CD8-positive, alpha-beta memory T cell (primary cell): ENCODE results near the gene DLG4. TPM values are rescaled to one million over a fixed set of nuclear protein-coding genes. Genes with fewer than 3 reads are reported as not detected.

Source experiments
- CTCF ChIA-PET: fragments of 350-600 bp; sonication (Branson Sonifier 250); formaldehyde crosslinking; loops from one replicate; lab custom pipeline; 2021; ENCODE audit warnings: antibody characterized with exemption; lab: Charles Lee
- POLR2A ChIA-PET: fragments of 350-600 bp; sonication (Branson Sonifier 250); formaldehyde crosslinking; loops from one replicate; lab custom pipeline; 2021; ENCODE audit warnings: antibody characterized with exemption; lab: Charles Lee
- DNase-seq, 5 donors: peaks; one replicate each; pipeline versions ENCODE4 v3.0.0 to v3.0.0-alpha.2; 2020 to 2022; ENCODE audit warnings: mixed read lengths in 1 of 5
- H3K27ac ChIP-seq: one replicate; pipeline ENCODE4 v1.7.0; 2013; ENCODE audit warnings: low read depth, mild to moderate bottlenecking, low read length, moderate library complexity
- H3K27me3 ChIP-seq: 2 replicates; pipeline ENCODE4 v1.7.0; 2013; ENCODE audit warnings: low read length, mild to moderate bottlenecking; ENCODE audit not compliant: insufficient read depth, poor library complexity, severe bottlenecking
- H3K36me3 ChIP-seq: 2 replicates; pipeline ENCODE4 v1.7.0; 2013; ENCODE audit warnings: mild to moderate bottlenecking, low read length, moderate library complexity; ENCODE audit not compliant: insufficient read depth
- H3K4me1 ChIP-seq: 2 replicates; pipeline ENCODE4 v1.7.0; 2013; ENCODE audit warnings: mild to moderate bottlenecking, low read length, moderate library complexity; ENCODE audit not compliant: insufficient read depth
- H3K4me3 ChIP-seq: 2 replicates; pipeline ENCODE4 v1.7.0; 2013; ENCODE audit warnings: mild to moderate bottlenecking, low read length
- H3K9me3 ChIP-seq: 2 replicates; pipeline ENCODE4 v1.7.0; 2013; ENCODE audit warnings: mild to moderate bottlenecking, low read length
- H3K27ac Mint-ChIP-seq, 8 donors: one replicate each; pipeline ENCODE4 v1.8.0; 2020 to 2021; ENCODE audit warnings: mixed read lengths in 8 of 8, mild to moderate bottlenecking in 6 of 8, inconsistent platforms in 3 of 8, moderate library complexity in 3 of 8
- H3K27me3 Mint-ChIP-seq, 2 donors: one replicate each; pipeline ENCODE4 v1.8.0; 2020 to 2021; ENCODE audit warnings: mixed read lengths in 2 of 2, mild to moderate bottlenecking in 1 of 2, moderate library complexity in 1 of 2
- H3K36me3 Mint-ChIP-seq, 3 donors: one replicate each; pipeline ENCODE4 v1.8.0; 2020 to 2021; ENCODE audit warnings: mixed read lengths in 3 of 3, inconsistent platforms in 1 of 3, mild to moderate bottlenecking in 1 of 3
- H3K4me1 Mint-ChIP-seq, 3 donors: one replicate each; pipeline ENCODE4 v1.8.0; 2020 to 2021; ENCODE audit warnings: mixed read lengths in 3 of 3, inconsistent platforms in 1 of 3, mild to moderate bottlenecking in 1 of 3
- H3K4me3 Mint-ChIP-seq, 7 donors: one replicate each; pipeline ENCODE4 v1.8.0; 2020 to 2021; ENCODE audit warnings: mixed read lengths in 7 of 7, mild to moderate bottlenecking in 6 of 7, moderate library complexity in 4 of 7, inconsistent platforms in 2 of 7
- H3K9me3 Mint-ChIP-seq, 5 donors: one replicate each; pipeline ENCODE4 v1.8.0; 2020 to 2022; ENCODE audit warnings: mixed read lengths in 5 of 5, mild to moderate bottlenecking in 3 of 5, moderate library complexity in 2 of 5, inconsistent platforms in 1 of 5
- polyA plus RNA-seq: library from polyadenylated mRNA; unstranded; fragments of 300-500 nt; fragmentation: Illumina TruSeq; gene quantifications from one replicate; pipeline ENCODE4 v1.2.3, GENCODE V29; 2021
- total RNA-seq, 2 experiments: library from RNA; stranded (reverse); gene quantifications; one replicate each; pipeline ENCODE4 v1.2.3, GENCODE V29; 2021

The DLG4 gene
- total RNA-seq, result 1 to 10 TPM; 3.5 to 4.4 TPM
- 0.45 TPM for polyA plus RNA-seq

GRCh38 chr17:7219812-7220592, at the start of gene DLG4, which contains the start of gene ACADVL:
DLG4 (minus strand) TSS chr17:7219836.
ACADVL (plus strand) TSS chr17:7219938; CDS start chr17:7219985, 47 bp downstream.
- ChIA-PET CTCF (interaction anchor here (0.6 to 4.7 kb wide), 12 partner anchors 15 to 341 kb away, joined by 3 to 23 read pairs (median 4); partner anchors contain the start of genes DVL2, GABARAP and SLC2A4), POLR2A (interaction anchor here (0.6 to 3.1 kb wide), 11 partner anchors 14 to 466 kb away, joined by 3 to 31 read pairs (median 6); partner anchors contain the start of genes DVL2, GABARAP, PHF23 and SLC16A13)
- no peaks in the 10 kb centered on the region for H3K27me3 Mint-ChIP-seq
- H3K36me3 Mint-ChIP-seq, result peaks cover 0 to 42% (median 2%) of the 10 kb centered on the region in 3 donors
- Histone ChIP-seq H3K36me3 (peaks cover 25% of the 10 kb centered on the region), H3K4me3 (peak within 1 kb of the TSS; percentile 67), H3K4me1 (peaks cover 54% of the 10 kb centered on the region), H3K27me3 (no peaks in the 10 kb centered on the region), H3K9me3 (no peaks in the 10 kb centered on the region), H3K27ac (peak within 1 kb of the TSS; percentile 70)
- peak within 1 kb of the TSS; percentile 74 to 96 (median 93) for H3K4me3 Mint-ChIP-seq
- H3K9me3 Mint-ChIP-seq, result no peaks in the 10 kb centered on the region
- peak; percentile 65 to 86 (median 70) for DNase-seq
- peak within 1 kb of the TSS; percentile 81 to 100 (median 98) for H3K27ac Mint-ChIP-seq
- H3K4me1 Mint-ChIP-seq, result peaks cover 35 to 61% (median 46%) of the 10 kb centered on the region in 3 donors

DNA sequence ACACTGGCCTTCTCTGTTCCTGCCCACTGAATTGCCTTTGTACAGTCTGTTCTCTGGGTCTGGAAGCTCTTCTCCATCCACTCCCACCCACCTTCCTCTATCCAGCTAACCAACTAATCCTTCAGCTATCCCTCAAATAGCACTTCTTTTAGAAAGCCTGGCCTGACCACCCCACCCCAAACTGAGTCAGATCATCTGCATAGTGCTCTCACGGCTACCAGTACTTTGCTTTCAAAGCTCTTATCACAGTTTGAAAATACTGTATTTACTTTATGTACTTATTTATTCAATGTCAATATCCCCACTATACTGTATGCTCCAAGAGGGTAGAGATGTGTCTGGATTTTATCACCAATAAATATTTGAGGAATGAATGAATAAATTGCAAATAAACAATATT, 47.1 kb upstream of the DLG4 start:
- Mint-ChIP-seq H3K4me1 (peaks cover 17 to 22% (median 21%) of the 10 kb centered on the region in 3 donors), H3K9me3 (no peaks in the 10 kb centered on the region), H3K27me3 (peaks cover 8% of the 10 kb centered on the region in 2 donors), H3K27ac (no peak overlapping the region), H3K4me3 (no peak overlapping the region), H3K36me3 (no peaks in the 10 kb centered on the region)
- H3K4me1 ChIP-seq, result peaks cover 18% of the 10 kb centered on the region
- no peak for DNase-seq
- ChIA-PET POLR2A (no interaction called here), CTCF (interaction anchor here (1.1 to 2.4 kb wide), 2 partner anchors 14 to 30 kb away, joined by 3 to 9 read pairs; partner anchors contain the start of gene SLC2A4)
- H3K27me3 ChIP-seq, result no peaks in the 10 kb centered on the region
- H3K9me3 ChIP-seq, result no peaks in the 10 kb centered on the region
- no peak overlapping the region for H3K27ac ChIP-seq
- H3K4me3 ChIP-seq, result no peak overlapping the region
- H3K36me3 ChIP-seq, result no peaks in the 10 kb centered on the region

DNA sequence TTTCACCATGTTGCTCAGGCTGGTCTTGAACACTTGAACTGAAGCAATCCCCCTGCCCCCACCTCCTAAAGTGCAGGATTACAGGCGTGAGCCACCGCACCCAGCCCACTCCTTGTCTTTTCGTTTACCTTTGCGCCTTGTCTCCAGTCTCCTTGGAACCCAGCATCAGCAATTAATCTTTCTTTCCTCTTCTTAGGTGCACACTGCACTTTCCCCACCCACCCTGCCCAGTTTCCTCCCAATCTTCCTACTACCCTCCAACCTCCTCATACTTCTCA, 44.1 kb upstream of the DLG4 start:
- H3K36me3 Mint-ChIP-seq, result peaks cover 0 to 9% (median 0%) of the 10 kb centered on the region in 3 donors
- peaks cover 8% of the 10 kb centered on the region in 2 donors for H3K27me3 Mint-ChIP-seq
- ChIA-PET POLR2A (interaction anchor here (0.6 kb wide), 1 partner anchor 26 kb away, joined by 4 read pairs; no protein-coding TSS in a partner anchor), CTCF (interaction anchor here (1.0 kb wide), 1 partner anchor 73 kb away, joined by 3 read pairs; no protein-coding TSS in a partner anchor)
- H3K27me3 ChIP-seq, result no peaks in the 10 kb centered on the region
- no peak overlapping the region for H3K4me3 ChIP-seq
- H3K9me3 Mint-ChIP-seq, result no peaks in the 10 kb centered on the region
- H3K36me3 ChIP-seq, result no peaks in the 10 kb centered on the region
- no peak for DNase-seq
- H3K4me3 Mint-ChIP-seq, result peak overlapping the region in 6 of 7 donors; percentile 81 to 86 (median 84)
- peak overlapping the region in 2 of 8 donors; percentile 8 to 91 for H3K27ac Mint-ChIP-seq
- H3K9me3 ChIP-seq, result no peaks in the 10 kb centered on the region
- H3K4me1 Mint-ChIP-seq, result peaks cover 21 to 32% (median 23%) of the 10 kb centered on the region in 3 donors
- H3K4me1 ChIP-seq, result peaks cover 19% of the 10 kb centered on the region
- H3K27ac ChIP-seq, result no peak overlapping the region

DNA sequence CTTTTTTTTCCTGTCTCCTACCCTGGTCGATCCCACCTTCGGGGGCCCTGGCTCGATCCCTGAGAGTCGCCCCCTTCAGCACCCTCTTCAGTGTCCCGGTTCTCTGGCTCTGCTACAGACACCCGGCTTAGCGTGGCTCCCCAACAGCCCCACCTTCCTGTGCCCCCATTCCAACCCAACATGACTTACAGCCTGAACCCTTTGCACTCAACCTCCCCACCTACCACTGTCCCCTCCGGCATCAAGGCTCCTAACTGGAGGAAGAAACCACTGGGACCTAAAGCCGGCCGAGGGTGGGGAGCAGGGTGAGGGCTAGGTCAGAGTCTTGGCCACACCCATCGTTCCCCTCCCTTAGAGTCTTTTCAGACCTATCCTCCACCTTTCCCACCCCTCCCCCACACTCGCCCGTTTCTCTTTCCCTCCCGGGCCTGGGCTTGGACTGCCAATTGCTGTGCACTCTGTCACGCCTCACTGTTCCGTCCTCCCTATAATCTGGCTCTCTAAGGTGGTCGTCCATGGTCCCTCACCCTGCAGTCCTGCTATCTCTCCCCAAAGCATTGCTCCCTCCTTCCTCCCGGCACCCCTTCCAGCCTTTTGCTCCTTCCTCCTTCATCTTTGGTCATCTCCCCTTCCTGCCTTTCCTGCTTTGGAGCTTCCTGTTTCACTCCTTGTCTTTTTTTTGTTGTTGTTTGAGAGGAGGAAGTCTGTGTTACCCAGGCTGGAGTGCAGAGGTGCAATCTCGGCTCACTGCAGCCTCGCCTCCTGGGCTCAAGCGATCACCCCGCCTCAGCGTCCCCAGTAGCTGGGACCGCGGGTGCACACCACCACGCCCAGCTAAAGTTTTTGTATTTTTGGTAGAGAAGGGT, 43.5 kb upstream of the DLG4 start:
- peaks cover 19% of the 10 kb centered on the region for H3K4me1 ChIP-seq
- DNase-seq, result no peak
- no peaks in the 10 kb centered on the region for H3K36me3 ChIP-seq
- H3K4me3 Mint-ChIP-seq, result peak overlapping the region; percentile 81 to 89 (median 85)
- peak overlapping the region in 7 of 8 donors; percentile 8 to 91 (median 73) for H3K27ac Mint-ChIP-seq
- CTCF ChIA-PET, result interaction anchor here (1.0 kb wide), 1 partner anchor 74 kb away, joined by 3 read pairs; no protein-coding TSS in a partner anchor
- peak overlapping the region; percentile 28 for H3K27ac ChIP-seq
- peaks cover 0 to 14% (median 0%) of the 10 kb centered on the region in 3 donors for H3K36me3 Mint-ChIP-seq
- peak overlapping the region; percentile 24 for H3K4me3 ChIP-seq
- peaks cover 21 to 32% (median 23%) of the 10 kb centered on the region in 3 donors for H3K4me1 Mint-ChIP-seq
- H3K9me3 ChIP-seq, result no peaks in the 10 kb centered on the region
- no peaks in the 10 kb centered on the region for H3K9me3 Mint-ChIP-seq
- POLR2A ChIA-PET, result interaction anchor here (0.6 kb wide), 1 partner anchor 25 kb away, joined by 4 read pairs; no protein-coding TSS in a partner anchor
- peaks cover 8% of the 10 kb centered on the region in 2 donors for H3K27me3 Mint-ChIP-seq
- H3K27me3 ChIP-seq, result no peaks in the 10 kb centered on the region

GRCh38 chr17:7262192-7262934, 42.7 kb upstream of the DLG4 start, which contains the start of gene CLDN7:
CLDN7 (minus strand) TSS chr17:7262478; CDS start chr17:7262043, 435 bp downstream.
- no peaks in the 10 kb centered on the region for H3K36me3 ChIP-seq
- peaks cover 19% of the 10 kb centered on the region for H3K4me1 ChIP-seq
- peak within 1 kb of the TSS in 7 of 8 donors; percentile 64 to 91 (median 81) for H3K27ac Mint-ChIP-seq
- peaks cover 21 to 32% (median 23%) of the 10 kb centered on the region in 3 donors for H3K4me1 Mint-ChIP-seq
- no peaks in the 10 kb centered on the region for H3K9me3 Mint-ChIP-seq
- peak within 1 kb of the TSS; percentile 26 for H3K4me3 ChIP-seq
- H3K9me3 ChIP-seq, result no peaks in the 10 kb centered on the region
- peak in 1 of 5 donors; percentile 34 for DNase-seq
- H3K27ac ChIP-seq, result peak within 1 kb of the TSS; percentile 28
- POLR2A ChIA-PET, result interaction anchor here (0.6 to 1.1 kb wide), 3 partner anchors 20 to 26 kb away, joined by 3 to 6 read pairs (median 3); no protein-coding TSS in a partner anchor
- peak within 1 kb of the TSS; percentile 81 to 89 (median 85) for H3K4me3 Mint-ChIP-seq
- CTCF ChIA-PET, result interaction anchor here (1.0 to 1.4 kb wide), 3 partner anchors 20 to 82 kb away, joined by 3 read pairs; partner anchors contain the start of gene GABARAP
- peaks cover 6 to 8% of the 10 kb centered on the region in 2 donors for H3K27me3 Mint-ChIP-seq
- H3K27me3 ChIP-seq, result no peaks in the 10 kb centered on the region
- peaks cover 0 to 18% (median 0%) of the 10 kb centered on the region in 3 donors for H3K36me3 Mint-ChIP-seq

- Mint-ChIP-seq H3K27ac (peak overlapping the region in 7 of 8 donors; percentile 51 to 85 (median 69)), H3K9me3 (no peaks in the 10 kb centered on the region), H3K27me3 (peaks cover 5 to 6% of the 10 kb centered on the region in 2 donors), H3K4me1 (peaks cover 21 to 32% (median 23%) of the 10 kb centered on the region in 3 donors), H3K36me3 (peaks cover 0 to 26% (median 3%) of the 10 kb centered on the region in 3 donors), H3K4me3 (peak overlapping the region; percentile 72 to 83 (median 76))
- H3K27ac ChIP-seq, result no peak overlapping the region
- DNase-seq, result peak in 2 of 5 donors; percentile 25 to 41
- peaks cover 19% of the 10 kb centered on the region for H3K4me1 ChIP-seq
- H3K4me3 ChIP-seq, result peak overlapping the region; percentile 26
- no peaks in the 10 kb centered on the region for H3K36me3 ChIP-seq
- ChIA-PET CTCF (interaction anchor here (1.0 to 1.4 kb wide), 3 partner anchors 20 to 83 kb away, joined by 3 read pairs; partner anchors contain the start of gene GABARAP), POLR2A (interaction anchor here (0.5 to 1.1 kb wide), 4 partner anchors 19 to 35 kb away, joined by 3 to 6 read pairs (median 3); no protein-coding TSS in a partner anchor)
- no peaks in the 10 kb centered on the region for H3K27me3 ChIP-seq
- H3K9me3 ChIP-seq, result no peaks in the 10 kb centered on the region
Observed at GRCh38 chr17:7261379-7262191, 41.9 kb upstream of the DLG4 start.
